Neural cell (in vitro differentiated cells): ENCODE results near the gene RERE. TPM values are rescaled to one million over a fixed set of nuclear protein-coding genes. Genes with fewer than 3 reads are reported as not detected.

Source experiments
- H2AFZ ChIP-seq: fragments of 200-600, 300-800 bp; sonication (generic), shearing (Covaris generic); 2 replicates; pipeline ENCODE4 v1.6.0; 2014; ENCODE audit warnings: low read depth, mild to moderate bottlenecking, antibody characterized with exemption, low read length, moderate library complexity
- H3F3A ChIP-seq: fragments of 200-600 bp; shearing (Covaris generic); 2 replicates; pipeline ENCODE4 v1.6.1; 2016; ENCODE audit warnings: mild to moderate bottlenecking, moderate library complexity, mixed read lengths, antibody characterized with exemption, low read length; ENCODE audit not compliant: insufficient read depth, poor library complexity, severe bottlenecking
- H3K27ac ChIP-seq: fragments of 200-600, 300-800 bp; sonication (generic), shearing (Covaris generic); 2 replicates; pipeline ENCODE4 v1.5.1; 2014; ENCODE audit warnings: mild to moderate bottlenecking, low read length, moderate library complexity
- H3K27me3 ChIP-seq: fragments of 300-800, 200-600 bp; sonication (generic), shearing (Covaris generic); 2 replicates; pipeline ENCODE4 v1.6.0; 2014; ENCODE audit warnings: mild to moderate bottlenecking, low read depth, low read length, moderate library complexity; ENCODE audit not compliant: insufficient read depth
- H3K36me3 ChIP-seq: fragments of 300-800, 200-600 bp; sonication (generic), shearing (Covaris generic); 2 replicates; pipeline ENCODE4 v1.5.1; 2014; ENCODE audit warnings: mild to moderate bottlenecking, antibody characterized with exemption, low read length, moderate library complexity; ENCODE audit not compliant: insufficient read depth
- H3K4me2 ChIP-seq: fragments of 300-800, 200-600 bp; sonication (generic), shearing (Covaris generic); 2 replicates; pipeline ENCODE4 v1.6.0; 2014; ENCODE audit warnings: mild to moderate bottlenecking, low read length
- H3K4me3 ChIP-seq: fragments of 300-800, 200-600 bp; sonication (generic), shearing (Covaris generic); 2 replicates; pipeline ENCODE4 v1.5.1; 2014; ENCODE audit warnings: mild to moderate bottlenecking, low read length, moderate library complexity
- H3K79me2 ChIP-seq: fragments of 200-600 bp; shearing (Covaris generic); replicated peaks from 2 replicates; pipeline ENCODE4 v1.6.0; 2014; ENCODE audit warnings: mild to moderate bottlenecking, low read length, moderate library complexity; ENCODE audit not compliant: insufficient read depth
- H3K9ac ChIP-seq: fragments of 300-800, 200-600 bp; sonication (generic), shearing (Covaris generic); 2 replicates; pipeline ENCODE4 v1.6.1; 2016; ENCODE audit warnings: mild to moderate bottlenecking, low read length, mixed read lengths
- H3K9me2 ChIP-seq: fragments of 200-600 bp; shearing (Covaris generic); 2 replicates; pipeline ENCODE4 v1.6.1; 2016; ENCODE audit warnings: mild to moderate bottlenecking, low read length, mixed read lengths; ENCODE audit not compliant: insufficient read depth
- H3K9me3 ChIP-seq: fragments of 200-600, 300-800 bp; sonication (generic), shearing (Covaris generic); 2 replicates; pipeline ENCODE4 v1.6.1; 2016; ENCODE audit warnings: mild to moderate bottlenecking, mixed run types, low read length, moderate library complexity, mixed read lengths
- H4K20me1 ChIP-seq: fragments of 200-600 bp; shearing (Covaris generic); 2 replicates; pipeline ENCODE4 v1.6.1; 2016; ENCODE audit warnings: mild to moderate bottlenecking, mixed run types; ENCODE audit not compliant: insufficient read depth
- CTCF ChIP-seq: fragments of 450-650 bp; IDR thresholded peaks from 2 replicates; pipeline ENCODE4 v1.5.1; 2014; ENCODE audit warnings: antibody characterized with exemption, mild to moderate bottlenecking, moderate library complexity; ENCODE audit not compliant: poor library complexity, severe bottlenecking
- EP300 ChIP-seq: fragments of 450-650 bp; conservative IDR thresholded peaks from 2 replicates; pipeline ENCODE4 v1.6.1; 2014; ENCODE audit warnings: antibody characterized with exemption, mild to moderate bottlenecking, moderate library complexity; ENCODE audit not compliant: poor library complexity, severe bottlenecking
- EZH2 ChIP-seq: fragments of 200-600, 300-800 bp; shearing (Covaris generic), sonication (generic); IDR thresholded peaks from 2 replicates; pipeline ENCODE4 v1.6.1; 2014; ENCODE audit warnings: antibody characterized with exemption, low read length, borderline replicate concordance, mild to moderate bottlenecking; ENCODE audit not compliant: insufficient read depth, poor library complexity, severe bottlenecking
- POLR2AphosphoS5 ChIP-seq: IDR thresholded peaks from 2 replicates; pipeline ENCODE4 v1.6.1; 2012
- RAD21 ChIP-seq: fragments of 450-650 bp; conservative IDR thresholded peaks from 2 replicates; pipeline ENCODE4 v1.6.1; 2014; ENCODE audit warnings: antibody characterized with exemption, mild to moderate bottlenecking, moderate library complexity
- TAF1 ChIP-seq: IDR thresholded peaks from 2 replicates; pipeline ENCODE4 v1.6.1; 2012; ENCODE audit warnings: low read depth
- polyA plus RNA-seq: library from polyadenylated mRNA; depleted of rRNA; stranded (reverse); fragments of >200 nt; gene quantifications from 2 replicates; pipeline ENCODE4 v1.2.3, GENCODE V29; 2014
- TF ChIP-seq, protein P1 (sequence below): IDR thresholded peaks from 2 replicates; pipeline ENCODE4 v1.6.1; 2012; ENCODE audit warnings: borderline replicate concordance

The RERE gene
- polyA plus RNA-seq, 1 donor from 2014 or later: 21.0 TPM

- H3K9me3 ChIP-seq: no peaks in the 10 kb centered on the region
- H3K36me3 ChIP-seq: no peaks in the 10 kb centered on the region
- TF ChIP-seq EZH2 (no peak), RAD21 (no peak), CTCF (no peak), EP300 (no peak), TAF1 (no peak)
- TF ChIP-seq, protein P1, sequence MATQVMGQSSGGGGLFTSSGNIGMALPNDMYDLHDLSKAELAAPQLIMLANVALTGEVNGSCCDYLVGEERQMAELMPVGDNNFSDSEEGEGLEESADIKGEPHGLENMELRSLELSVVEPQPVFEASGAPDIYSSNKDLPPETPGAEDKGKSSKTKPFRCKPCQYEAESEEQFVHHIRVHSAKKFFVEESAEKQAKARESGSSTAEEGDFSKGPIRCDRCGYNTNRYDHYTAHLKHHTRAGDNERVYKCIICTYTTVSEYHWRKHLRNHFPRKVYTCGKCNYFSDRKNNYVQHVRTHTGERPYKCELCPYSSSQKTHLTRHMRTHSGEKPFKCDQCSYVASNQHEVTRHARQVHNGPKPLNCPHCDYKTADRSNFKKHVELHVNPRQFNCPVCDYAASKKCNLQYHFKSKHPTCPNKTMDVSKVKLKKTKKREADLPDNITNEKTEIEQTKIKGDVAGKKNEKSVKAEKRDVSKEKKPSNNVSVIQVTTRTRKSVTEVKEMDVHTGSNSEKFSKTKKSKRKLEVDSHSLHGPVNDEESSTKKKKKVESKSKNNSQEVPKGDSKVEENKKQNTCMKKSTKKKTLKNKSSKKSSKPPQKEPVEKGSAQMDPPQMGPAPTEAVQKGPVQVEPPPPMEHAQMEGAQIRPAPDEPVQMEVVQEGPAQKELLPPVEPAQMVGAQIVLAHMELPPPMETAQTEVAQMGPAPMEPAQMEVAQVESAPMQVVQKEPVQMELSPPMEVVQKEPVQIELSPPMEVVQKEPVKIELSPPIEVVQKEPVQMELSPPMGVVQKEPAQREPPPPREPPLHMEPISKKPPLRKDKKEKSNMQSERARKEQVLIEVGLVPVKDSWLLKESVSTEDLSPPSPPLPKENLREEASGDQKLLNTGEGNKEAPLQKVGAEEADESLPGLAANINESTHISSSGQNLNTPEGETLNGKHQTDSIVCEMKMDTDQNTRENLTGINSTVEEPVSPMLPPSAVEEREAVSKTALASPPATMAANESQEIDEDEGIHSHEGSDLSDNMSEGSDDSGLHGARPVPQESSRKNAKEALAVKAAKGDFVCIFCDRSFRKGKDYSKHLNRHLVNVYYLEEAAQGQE: no peak
- no peaks in the 10 kb centered on the region for H4K20me1 ChIP-seq
- no peak overlapping the region for H3K4me3 ChIP-seq
- H3F3A ChIP-seq: no peaks in the 10 kb centered on the region
- no peaks in the 10 kb centered on the region for H3K27me3 ChIP-seq
- no peak overlapping the region for H3K27ac ChIP-seq
- H3K4me2 ChIP-seq: no peak overlapping the region
- H3K79me2 ChIP-seq: peaks cover 3% of the 10 kb centered on the region
- no peak overlapping the region for H2AFZ ChIP-seq
- no peak overlapping the region for H3K9ac ChIP-seq
- no peaks in the 10 kb centered on the region for H3K9me2 ChIP-seq
Measured at GRCh38 chr1:8313231-8313630, 504.2 kb downstream of the RERE start.

DNA sequence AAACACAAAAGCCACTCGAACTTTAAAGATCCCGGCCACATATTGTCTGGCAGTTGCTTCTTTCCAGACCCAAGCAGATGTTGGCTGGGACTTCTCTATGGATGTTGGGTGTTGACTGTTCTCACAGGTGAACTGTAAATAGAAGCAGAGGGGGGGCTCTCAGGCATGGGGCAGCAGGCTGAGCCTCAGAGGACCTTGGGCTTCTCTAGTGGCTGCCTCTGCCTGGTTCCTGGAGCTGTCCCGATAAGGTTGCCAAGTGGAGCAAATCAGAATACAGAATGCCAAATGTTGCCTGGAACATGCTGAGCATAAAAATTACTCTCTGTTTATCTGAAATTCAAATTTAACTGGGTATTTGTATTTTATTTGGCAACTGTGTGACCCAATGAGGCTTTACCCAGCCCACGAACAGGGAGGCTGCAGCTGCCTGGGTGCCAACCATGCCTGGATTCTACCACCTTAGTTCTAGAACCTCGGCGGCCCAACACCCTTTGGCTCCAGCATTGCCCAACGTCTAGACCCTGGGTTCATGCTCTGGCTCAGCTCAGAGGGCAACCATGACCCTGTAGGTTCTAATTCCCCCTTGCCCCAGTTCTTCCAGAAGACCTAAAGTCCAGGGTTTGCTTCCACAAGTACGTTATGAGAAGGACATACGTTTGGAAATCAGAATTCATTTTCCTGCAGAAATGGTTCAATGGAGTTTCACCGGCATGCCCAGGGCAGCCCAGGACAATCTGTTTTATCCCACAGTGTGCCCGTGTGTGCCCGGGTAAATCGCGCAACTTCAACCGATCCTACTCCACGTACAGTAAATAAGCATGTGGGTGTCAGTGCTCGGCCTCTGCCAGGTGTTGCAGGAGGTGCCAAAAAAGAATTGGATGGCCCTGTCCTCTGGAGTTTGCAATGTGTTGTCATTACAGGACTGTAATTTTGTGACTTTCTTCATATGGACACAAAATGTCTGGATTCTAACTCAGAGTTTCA lies 504.9 kb downstream of the RERE start:
- Histone ChIP-seq H3K79me2 (peaks cover under 1% of the 10 kb centered on the region), H3K9ac (no peak overlapping the region), H3K9me2 (no peaks in the 10 kb centered on the region), H3K27ac (no peak overlapping the region), H3K27me3 (no peaks in the 10 kb centered on the region), H3F3A (no peaks in the 10 kb centered on the region), H3K4me2 (no peak overlapping the region), H4K20me1 (no peaks in the 10 kb centered on the region), H2AFZ (no peak overlapping the region), H3K9me3 (no peaks in the 10 kb centered on the region), H3K36me3 (no peaks in the 10 kb centered on the region), H3K4me3 (no peak overlapping the region)
- TF ChIP-seq EZH2 (no peak), POLR2AphosphoS5 (no peak)
